ENCODE results near the gene ADAMTS19. TPM values are rescaled to one million over a fixed set of nuclear protein-coding genes. Genes with fewer than 3 reads are reported as not detected.

Gene ADAMTS19
- total and polyA plus RNA-seq, 2 of the 8 experiments (the other 6 are each of a cell fraction or from before 2014, with no cell fraction given), result 17.3 to 28.8 TPM

- H3K9me3 ChIP-seq (ENCODE audit: insufficient read depth in 2 of 2, low read depth in 1 of 2, low read length in 1 of 2), result no peaks in the 10 kb centered on the region
- no peak overlapping the region for H2BK5ac ChIP-seq (ENCODE audit: low read depth, low read length)
- H3K56ac ChIP-seq (replicated peaks; ENCODE audit: insufficient read length, low read depth, low read length), result no peak overlapping the region
- no peak for TF ChIP-seq USF2 (IDR thresholded peaks at IDR 0.05; ENCODE audit: low read length)
- no peak overlapping the region for H3K27ac ChIP-seq (ENCODE audit: low read depth, low read length)
- H4K20me1 ChIP-seq (replicated peaks in 1 of 2; ENCODE audit: control insufficient read depth in 1 of 2, insufficient read depth in 2 of 2, low read length in 2 of 2), result peaks cover 0 to 2% of the 10 kb centered on the region in 2 experiments
- no peaks in the 10 kb centered on the region for H3K4me1 ChIP-seq (replicated peaks in 1 of 4; ENCODE audit: control insufficient read depth in 3 of 4, insufficient read depth in 4 of 4, low read length in 3 of 4)
- DNase-seq (ENCODE audit: low read depth in 1 of 2, low spot score in 2 of 2) (no peak), FAIRE-seq (no peak)
- no peak overlapping the region for H3K9ac ChIP-seq (replicated peaks in 1 of 4; ENCODE audit: extremely low read depth in 1 of 4, low read depth in 3 of 4, low read length in 3 of 4)
- no peak overlapping the region for H4K91ac ChIP-seq (replicated peaks; ENCODE audit: insufficient read length, low read length)
- no peak overlapping the region for H2BK20ac ChIP-seq (ENCODE audit: low read length)
- H3K79me2 ChIP-seq (ENCODE audit: control insufficient read depth in 1 of 2, insufficient read depth in 2 of 2, low read length in 2 of 2), result no peaks in the 10 kb centered on the region
- H3K18ac ChIP-seq (ENCODE audit: extremely low read depth, low read length), result no peak overlapping the region
- H3K14ac ChIP-seq (ENCODE audit: insufficient read length), result no peak overlapping the region
- H2AFZ ChIP-seq (ENCODE audit: low read length), result no peak overlapping the region
- no peak overlapping the region for H2AK5ac ChIP-seq (ENCODE audit: low read depth, low read length)
- 83% methylated on average over 2 of the region's 2 CpGs; no CpG with 5 or more reads in 1 of the 2 experiments for WGBS, 2 experiments (ENCODE audit: extremely low coverage in 1 of 2, insufficient coverage in 1 of 2, insufficient read length in 1 of 2, insufficient replicate concordance in 2 of 2, low coverage in 1 of 2, low lambda C conversion rate in 2 of 2, missing lambda C conversion rate in 1 of 2)
- H3K23me2 ChIP-seq (ENCODE audit: low read depth, low read length), result no peaks in the 10 kb centered on the region
- peaks cover 0 to 5% (median 1%) of the 10 kb centered on the region in 4 experiments; a peak in 2 of 8 replicates for H3K36me3 ChIP-seq (ENCODE audit: control insufficient read depth in 2 of 4, insufficient read depth in 4 of 4, low read length in 3 of 4)
- H2BK12ac ChIP-seq (ENCODE audit: low read depth, low read length), result no peak overlapping the region
- no peaks in the 10 kb centered on the region for H3K27me3 ChIP-seq (replicated peaks in 1 of 4; ENCODE audit: control insufficient read depth in 3 of 4, extremely low read depth in 1 of 4, insufficient read depth in 3 of 4, low read length in 3 of 4)
- H2BK15ac ChIP-seq (ENCODE audit: low read length), result no peak overlapping the region
- no peak overlapping the region for H3K4ac ChIP-seq (replicated peaks; ENCODE audit: insufficient read length, low read depth, low read length)
- H2BK120ac ChIP-seq (replicated peaks; ENCODE audit: low read depth, low read length), result no peak overlapping the region
- no peak overlapping the region for H4K8ac ChIP-seq (ENCODE audit: extremely low read depth, insufficient read depth, low read length)
- no peak overlapping the region for H3K23ac ChIP-seq (ENCODE audit: insufficient read length)
- H4K5ac ChIP-seq (ENCODE audit: insufficient read length, low read depth, low read length), result no peak overlapping the region
- H3K4me3 ChIP-seq (ENCODE audit: extremely low read depth in 1 of 4, insufficient read depth in 2 of 4, low read depth in 3 of 4, low read length in 4 of 4), result no peak overlapping the region
- no peaks in the 10 kb centered on the region for H3K79me1 ChIP-seq (ENCODE audit: low read depth, low read length)
- ChIA-PET CTCF (ENCODE audit: partially characterized antibody) (no interaction called here), POLR2A (ENCODE audit: partially characterized antibody) (no interaction called here)
- H3K4me2 ChIP-seq (ENCODE audit: insufficient read depth in 1 of 2, low read depth in 2 of 2, low read length in 2 of 2), result no peak overlapping the region
These were observed 159.7 kb downstream of the ADAMTS19 start for GRCh38 chr5:129619782-129620181.
